Upper lobe of left lung (tissue), 6 donors: ENCODE measurements around the gene PPP1R9A. TPM values are rescaled to one million over a fixed set of nuclear protein-coding genes. Genes with fewer than 3 reads are reported as not detected.

ENCODE experiments used
- ATAC-seq, 2 donors: fragments of 200-7000 bp; cut with Tn5 transposase; one replicate each; pipeline ENCODE4 v1.9.1; 2022; ENCODE audit warnings: mild to moderate bottlenecking in 2 of 2, moderate library complexity in 2 of 2; ENCODE audit not compliant: low FRiP score in 2 of 2
- DNase-seq, 2 donors: peaks; one replicate each; pipeline ENCODE4 v3.0.0-alpha.2; 2019 to 2020
- H3K27ac ChIP-seq, 4 donors: fragments of 200-600 bp; sonication (generic); one replicate each; pipeline ENCODE4 v1.5.1; 2016 to 2019
- H3K27me3 ChIP-seq, 4 donors: fragments of 200-600 bp; sonication (generic); one replicate each; pipeline ENCODE4 v1.5.1; 2017 to 2019
- H3K36me3 ChIP-seq, 4 donors: fragments of 200-600 bp; sonication (generic); one replicate each; pipeline ENCODE4 v1.5.1; 2016 to 2019
- H3K4me1 ChIP-seq, 4 donors: fragments of 200-600 bp; sonication (generic); one replicate each; pipeline ENCODE4 v1.5.1; 2018 to 2019
- H3K4me3 ChIP-seq, 4 donors: fragments of 200-600 bp; sonication (generic); one replicate each; pipeline ENCODE4 v1.5.1; 2017 to 2019; ENCODE audit warnings: mild to moderate bottlenecking in 2 of 4, moderate library complexity in 1 of 4
- H3K9me3 ChIP-seq, 4 donors: fragments of 200-600 bp; sonication (generic); one replicate each; pipeline ENCODE4 v1.5.1; 2018 to 2019
- CTCF ChIP-seq, 6 experiments: fragments of 450-650 bp in 4 of 6; fragments of 200-600 bp in 2 of 6; sonication (generic) in 2 of 6; IDR thresholded peaks; one replicate each; pipeline ENCODE4 v1.5.1; 2016 to 2019; ENCODE audit warnings: antibody characterized with exemption in 6 of 6
- EP300 ChIP-seq, 4 donors: sonication (generic); formaldehyde crosslinking; IDR thresholded peaks; one replicate each; pipeline ENCODE4 v1.5.1; 2017; ENCODE audit warnings: antibody characterized with exemption in 4 of 4, control low read depth in 2 of 4
- POLR2A ChIP-seq, 4 donors: fragments of 450-650 bp; IDR thresholded peaks; one replicate each; pipeline ENCODE4 v1.5.1; 2016 to 2017; ENCODE audit warnings: antibody characterized with exemption in 4 of 4, mild to moderate bottlenecking in 2 of 4
- POLR2AphosphoS5 ChIP-seq, 2 donors: sonication (generic); formaldehyde crosslinking; IDR thresholded peaks; one replicate each; pipeline ENCODE4 v1.5.1; 2017; ENCODE audit warnings: antibody characterized with exemption in 2 of 2
- WGBS, 2 donors: methylation state at CpG; one replicate each; pipeline ENCODE4 v1.1.5; 2017 to 2018; 5-methylcytosine and 5-hydroxymethylcytosine counted together
- total RNA-seq, 6 donors: library from RNA; depleted of rRNA in 4 of 6; stranded (reverse); fragments of >200 nt in 4 of 6; gene quantifications; one replicate each; pipeline versions ENCODE4 v1.1.0 to v1.2.1, GENCODE V29; 2016 to 2021
- donor health status: DM: no; HTN: no; CAD: no; lungs with moderate emphysema.
- donor health status: DM: no; HTN: yes; CAD: no; lungs with severe emphysema.

The PPP1R9A gene
- total RNA-seq, 6 donors from 2014 or later: 16.9 to 41.9 (median 26.2) TPM

GRCh38 chr7:95330961-95331337 lies 423.6 kb downstream of the PPP1R9A start:
- DNase-seq (no peak), ATAC-seq (no peak)
- Histone ChIP-seq H3K36me3 (no peaks in the 10 kb centered on the region), H3K27me3 (no peaks in the 10 kb centered on the region), H3K4me1 (peaks cover 0 to 11% (median 4%) of the 10 kb centered on the region in 4 donors), H3K9me3 (no peaks in the 10 kb centered on the region), H3K4me3 (peak overlapping the region in 2 of 4 donors; percentile 23 to 37), H3K27ac (no peak overlapping the region)
- TF ChIP-seq POLR2A (IDR thresholded peaks at IDR 0.05): no peak
- no peak for TF ChIP-seq POLR2AphosphoS5 (IDR thresholded peaks at IDR 0.05)
- no peak for TF ChIP-seq CTCF (IDR thresholded peaks at IDR 0.05)
- TF ChIP-seq EP300 (IDR thresholded peaks at IDR 0.05): no peak
- 98 to 100% methylated on average over 1 of the region's 1 CpG for WGBS, 2 donors

DNA sequence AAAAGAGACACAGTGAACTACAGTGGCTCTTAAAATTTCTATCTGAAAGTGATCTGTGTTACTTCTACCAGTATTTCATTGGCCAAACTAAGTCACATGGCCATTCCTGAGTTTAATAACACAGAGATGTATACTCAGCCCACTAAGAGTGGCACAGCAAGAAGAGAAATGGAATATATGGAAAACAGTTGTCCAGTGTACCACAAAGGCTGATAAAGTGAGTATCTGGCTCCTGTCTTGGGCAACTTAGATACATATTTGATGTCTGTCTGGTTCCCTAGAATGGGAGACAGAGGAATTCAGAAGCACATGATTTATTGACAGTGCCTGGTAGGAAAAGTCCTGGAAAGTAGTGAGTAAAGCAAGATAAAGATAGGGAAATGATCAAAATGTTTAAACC lies 427.1 kb downstream of the PPP1R9A start:
- DNase-seq: no peak
- no peak for TF ChIP-seq POLR2A (IDR thresholded peaks at IDR 0.05)
- no peak for TF ChIP-seq EP300 (IDR thresholded peaks at IDR 0.05)
- no peak for TF ChIP-seq CTCF (IDR thresholded peaks at IDR 0.05)
- TF ChIP-seq POLR2AphosphoS5 (IDR thresholded peaks at IDR 0.05): no peak
- ATAC-seq: no peak
- no peak overlapping the region for H3K27ac ChIP-seq
- H3K4me1 ChIP-seq: peaks cover 0 to 11% (median 4%) of the 10 kb centered on the region in 4 donors
- no peaks in the 10 kb centered on the region for H3K36me3 ChIP-seq
- H3K4me3 ChIP-seq: no peak overlapping the region
- H3K9me3 ChIP-seq: no peaks in the 10 kb centered on the region
- H3K27me3 ChIP-seq: no peaks in the 10 kb centered on the region

GRCh38 chr7:95335093-95335492 lies 427.7 kb downstream of the PPP1R9A start:
- no peaks in the 10 kb centered on the region for H3K27me3 ChIP-seq
- DNase-seq: no peak
- no peak for ATAC-seq
- H3K9me3 ChIP-seq: no peaks in the 10 kb centered on the region
- no peak overlapping the region for H3K27ac ChIP-seq
- H3K4me1 ChIP-seq: peaks cover 0 to 10% (median 2%) of the 10 kb centered on the region in 4 donors
- no peak overlapping the region for H3K4me3 ChIP-seq
- TF ChIP-seq EP300 (IDR thresholded peaks at IDR 0.05) (no peak), CTCF (IDR thresholded peaks at IDR 0.05) (no peak), POLR2A (IDR thresholded peaks at IDR 0.05) (no peak), POLR2AphosphoS5 (IDR thresholded peaks at IDR 0.05) (no peak)
- H3K36me3 ChIP-seq: no peaks in the 10 kb centered on the region

GRCh38 chr7:95338832-95339231 lies 431.4 kb downstream of the PPP1R9A start:
- ATAC-seq (no peak), DNase-seq (no peak)
- TF ChIP-seq POLR2AphosphoS5 (IDR thresholded peaks at IDR 0.05): no peak
- no peak for TF ChIP-seq EP300 (IDR thresholded peaks at IDR 0.05)
- TF ChIP-seq CTCF (IDR thresholded peaks at IDR 0.05): no peak
- TF ChIP-seq POLR2A (IDR thresholded peaks at IDR 0.05): no peak
- Histone ChIP-seq H3K27ac (no peak overlapping the region), H3K9me3 (no peaks in the 10 kb centered on the region), H3K4me3 (no peak overlapping the region), H3K4me1 (peaks cover 0 to 9% (median 0%) of the 10 kb centered on the region in 4 donors), H3K27me3 (no peaks in the 10 kb centered on the region), H3K36me3 (no peaks in the 10 kb centered on the region)
- 86 to 90% methylated on average over 3 of the region's 3 CpGs for WGBS, 2 donors

DNA sequence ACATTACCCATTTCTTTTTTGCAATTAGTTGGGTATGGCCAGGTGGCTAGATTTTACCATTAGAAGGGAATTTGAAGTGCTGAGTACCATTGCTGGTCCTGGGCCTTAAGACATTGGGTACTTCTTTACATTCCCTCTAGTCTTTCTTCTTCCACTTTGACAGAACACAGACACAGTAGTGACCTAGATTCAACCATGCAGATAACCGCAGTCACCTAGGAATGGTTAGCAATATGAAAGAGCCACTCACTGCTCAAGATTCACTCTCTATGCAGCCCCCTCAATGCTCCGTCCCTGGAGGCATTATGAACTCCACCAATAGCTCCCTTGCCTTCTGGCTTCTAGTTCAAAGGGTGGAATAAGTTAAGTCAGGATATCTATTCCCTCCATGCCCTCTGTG lies 433.1 kb downstream of the PPP1R9A start:
- Histone ChIP-seq H3K27ac (no peak overlapping the region), H3K9me3 (no peaks in the 10 kb centered on the region), H3K36me3 (no peaks in the 10 kb centered on the region), H3K27me3 (no peaks in the 10 kb centered on the region), H3K4me3 (no peak overlapping the region), H3K4me1 (peaks cover 0 to 9% (median 0%) of the 10 kb centered on the region in 4 donors)
- DNase-seq (no peak), ATAC-seq (no peak)
- no peak for TF ChIP-seq EP300 (IDR thresholded peaks at IDR 0.05)
- TF ChIP-seq POLR2AphosphoS5 (IDR thresholded peaks at IDR 0.05): no peak
- 91 to 95% methylated on average over 2 of the region's 2 CpGs for WGBS, 2 donors
